Measurements from ENCODE around the gene TPD52L2.

The TPD52L2 gene

DNA sequence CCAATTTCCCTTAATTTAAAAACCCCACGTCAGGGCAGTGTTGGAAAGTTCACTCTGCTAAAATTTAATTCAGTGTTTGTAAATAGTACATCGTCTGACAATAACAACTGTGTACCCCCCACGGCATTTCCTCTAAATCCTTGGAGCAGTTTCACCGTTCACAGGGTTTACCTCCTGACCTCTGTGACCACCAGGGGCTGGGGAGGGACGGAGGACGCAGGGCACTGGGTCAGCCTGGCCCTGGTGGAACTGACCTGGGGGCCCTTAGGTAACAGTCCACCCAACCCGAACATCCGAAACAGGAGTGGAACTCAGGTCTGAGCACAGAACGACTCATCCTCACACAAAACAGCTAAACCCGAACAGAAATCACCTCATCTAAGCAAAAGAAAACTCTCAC lies 36.1 kb upstream of the TPD52L2 start:
- Histone ChIP-seq H3K27me3 (replicated peaks; ENCODE audit: control insufficient read depth, insufficient read depth, low read length) (peaks cover 22% of the 10 kb centered on the region), H3K9ac (ENCODE audit: low read length) (no peak overlapping the region), H3K4me3 (ENCODE audit: low read length) (no peak overlapping the region), H3K36me3 (ENCODE audit: control insufficient read depth, insufficient read depth, low read length, severe bottlenecking) (no peaks in the 10 kb centered on the region), H3K9me3 (ENCODE audit: control insufficient read depth, low read length) (no peaks in the 10 kb centered on the region), H3K4me1 (ENCODE audit: control insufficient read depth, insufficient read depth, low read length) (no peaks in the 10 kb centered on the region)
- no peak for DNase-seq (ENCODE audit: low read depth)

DNA sequence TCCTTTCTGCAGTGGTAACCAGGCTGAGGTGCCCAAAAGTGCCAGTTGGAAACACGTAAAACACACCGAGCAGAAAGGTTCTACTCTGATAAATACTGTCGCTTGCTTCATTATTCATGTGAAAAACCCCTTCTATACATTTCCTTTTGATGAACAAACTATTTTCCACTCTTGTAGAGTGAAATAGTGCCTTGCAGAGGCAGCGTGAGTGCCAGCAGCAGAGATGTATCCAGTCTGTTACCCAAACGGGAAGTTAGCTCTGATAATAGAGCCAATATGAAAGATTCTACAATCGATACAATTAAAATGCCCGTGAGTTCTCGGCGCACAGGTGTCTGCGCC lies 35.5 kb upstream of the TPD52L2 start:
- peak; percentile 7 for DNase-seq (ENCODE audit: low read depth)
- Histone ChIP-seq H3K4me1 (ENCODE audit: control insufficient read depth, insufficient read depth, low read length) (peaks cover 4% of the 10 kb centered on the region), H3K9ac (ENCODE audit: low read length) (peak overlapping the region; percentile 42), H3K27me3 (replicated peaks; ENCODE audit: control insufficient read depth, insufficient read depth, low read length) (peaks cover 22% of the 10 kb centered on the region), H3K9me3 (ENCODE audit: control insufficient read depth, low read length) (no peaks in the 10 kb centered on the region), H3K4me3 (ENCODE audit: low read length) (peak overlapping the region; percentile 75), H3K36me3 (ENCODE audit: control insufficient read depth, insufficient read depth, low read length, severe bottlenecking) (no peaks in the 10 kb centered on the region)

DNA sequence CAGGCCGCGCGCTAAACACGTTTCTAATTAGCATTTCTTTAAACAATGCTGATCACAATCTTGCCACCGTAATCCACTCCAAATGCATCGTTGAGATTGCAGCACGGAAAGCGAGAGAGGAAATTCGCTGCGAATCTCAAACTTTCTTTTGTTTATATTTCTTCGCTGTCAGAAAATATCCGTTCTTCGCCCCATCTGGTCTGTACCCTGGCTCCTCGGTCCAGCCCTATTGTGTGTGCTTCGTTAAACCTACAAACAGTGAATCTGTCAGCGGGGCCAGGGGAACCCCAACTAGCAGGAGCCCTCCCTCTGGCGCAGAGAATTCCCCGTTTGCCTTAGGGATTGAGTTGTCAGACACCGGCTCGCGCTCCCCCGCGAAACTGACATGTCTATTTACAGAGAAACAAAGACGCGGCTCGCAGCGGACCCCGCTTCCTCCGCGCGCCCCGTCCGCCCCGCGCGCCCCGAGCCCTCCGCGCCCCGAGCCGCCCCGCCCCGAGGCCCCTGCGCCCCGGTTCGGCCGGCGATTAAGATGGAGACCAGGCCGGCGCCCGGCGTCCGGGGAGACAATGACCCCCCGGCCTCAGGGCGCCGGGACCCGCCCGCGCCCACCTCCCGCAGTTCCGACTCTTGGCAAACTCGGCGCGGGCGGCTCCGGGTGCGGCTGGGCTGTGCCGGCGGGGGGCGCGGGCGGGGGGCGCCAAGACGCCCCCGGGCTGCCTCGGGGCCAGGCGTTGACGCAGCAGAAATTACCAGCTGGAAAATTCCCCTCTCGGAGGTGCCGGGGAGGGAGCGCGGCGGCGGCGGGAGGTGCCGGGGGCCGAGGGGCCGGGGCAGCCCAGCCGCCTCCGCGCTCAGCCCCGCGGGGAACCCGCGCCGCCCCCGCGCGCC lies 34.9 kb upstream of the TPD52L2 start:
- Histone ChIP-seq H3K4me3 (ENCODE audit: low read length) (peak overlapping the region; percentile 75), H3K9ac (ENCODE audit: low read length) (peak overlapping the region; percentile 42), H3K27me3 (replicated peaks; ENCODE audit: control insufficient read depth, insufficient read depth, low read length) (peaks cover 23% of the 10 kb centered on the region), H3K36me3 (ENCODE audit: control insufficient read depth, insufficient read depth, low read length, severe bottlenecking) (no peaks in the 10 kb centered on the region), H3K9me3 (ENCODE audit: control insufficient read depth, low read length) (no peaks in the 10 kb centered on the region), H3K4me1 (ENCODE audit: control insufficient read depth, insufficient read depth, low read length) (peaks cover 5% of the 10 kb centered on the region)
- DNase-seq (ENCODE audit: low read depth), result peak; percentile 40

DNA sequence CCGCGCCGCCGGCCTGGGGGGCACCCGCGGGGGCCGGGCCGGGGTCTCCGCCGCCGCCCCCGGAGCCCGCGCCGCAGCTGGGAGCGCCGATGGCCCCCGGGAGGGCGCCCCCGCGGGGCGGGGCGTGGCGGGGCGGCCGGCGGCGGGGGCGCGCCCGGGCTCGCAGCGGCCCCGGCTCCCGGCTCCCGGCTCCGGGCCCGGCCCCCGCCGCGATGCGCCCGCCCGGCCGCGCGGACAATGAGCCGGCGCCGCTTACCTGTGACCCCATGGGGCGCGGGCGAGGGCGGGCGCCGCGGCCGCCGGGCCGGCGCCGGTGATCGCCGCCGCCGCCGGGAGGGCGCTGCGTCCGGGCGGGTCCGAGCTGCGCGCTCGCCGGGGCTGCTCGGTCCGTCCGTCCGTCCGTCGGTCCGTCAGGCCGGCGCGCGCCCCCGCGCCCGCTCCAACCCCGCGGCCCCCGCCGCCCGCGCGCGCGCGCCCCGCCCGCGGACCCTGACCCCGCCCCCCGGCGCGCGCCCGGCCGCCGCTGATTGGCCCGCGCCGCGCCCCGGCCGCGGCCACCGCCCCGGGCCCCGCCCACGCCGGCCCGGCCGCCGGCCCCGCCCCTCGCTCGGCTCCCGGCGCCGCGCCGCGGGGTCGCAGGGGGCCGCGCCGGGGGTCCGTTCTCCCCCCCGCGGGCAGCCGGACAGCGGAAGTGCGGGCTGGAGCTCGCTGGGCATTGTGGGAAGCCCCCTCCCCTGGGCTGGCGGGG lies 34.1 kb upstream of the TPD52L2 start, which contains the start of gene ZBTB46:
Gene ZBTB46 (minus strand): TSS at position 424 of the 748 bp plus-strand sequence. CDS start 40,507 bp downstream, outside the sequence.
- H3K9ac ChIP-seq (ENCODE audit: low read length), result peak within 1 kb of the TSS; percentile 42
- H3K9me3 ChIP-seq (ENCODE audit: control insufficient read depth, low read length), result no peaks in the 10 kb centered on the region
- DNase-seq (ENCODE audit: low read depth), result peak; percentile 84
- peaks cover 5% of the 10 kb centered on the region for H3K4me1 ChIP-seq (ENCODE audit: control insufficient read depth, insufficient read depth, low read length)
- H3K4me3 ChIP-seq (ENCODE audit: low read length), result peak within 1 kb of the TSS; percentile 75
- H3K27me3 ChIP-seq (replicated peaks; ENCODE audit: control insufficient read depth, insufficient read depth, low read length), result peaks cover 23% of the 10 kb centered on the region
- no peaks in the 10 kb centered on the region for H3K36me3 ChIP-seq (ENCODE audit: control insufficient read depth, insufficient read depth, low read length, severe bottlenecking)

DNA sequence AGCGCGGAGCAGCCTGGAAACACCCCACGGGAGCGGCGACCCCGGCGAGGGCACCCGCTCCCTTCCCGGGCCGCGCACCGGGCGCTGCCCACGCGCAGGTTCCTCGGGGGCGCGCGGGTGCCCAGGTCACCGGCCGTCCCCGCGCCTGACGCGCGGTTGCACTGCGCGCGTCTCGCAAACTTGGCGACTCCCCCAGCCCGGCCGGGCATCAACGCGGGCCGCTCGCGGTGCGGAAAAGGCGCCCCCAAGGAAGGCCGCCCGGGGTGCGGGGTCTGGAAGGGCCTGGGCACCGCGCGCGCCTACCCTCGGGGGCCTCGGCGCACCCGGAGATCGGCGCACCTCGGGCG lies 33.5 kb upstream of the TPD52L2 start:
- no peaks in the 10 kb centered on the region for H3K36me3 ChIP-seq (ENCODE audit: control insufficient read depth, insufficient read depth, low read length, severe bottlenecking)
- H3K4me3 ChIP-seq (ENCODE audit: low read length), result no peak overlapping the region
- H3K4me1 ChIP-seq (ENCODE audit: control insufficient read depth, insufficient read depth, low read length), result peaks cover 5% of the 10 kb centered on the region
- H3K9ac ChIP-seq (ENCODE audit: low read length), result no peak overlapping the region
- DNase-seq (ENCODE audit: low read depth), result peak; percentile 20
- no peaks in the 10 kb centered on the region for H3K9me3 ChIP-seq (ENCODE audit: control insufficient read depth, low read length)
- H3K27me3 ChIP-seq (replicated peaks; ENCODE audit: control insufficient read depth, insufficient read depth, low read length), result peaks cover 23% of the 10 kb centered on the region

DNA sequence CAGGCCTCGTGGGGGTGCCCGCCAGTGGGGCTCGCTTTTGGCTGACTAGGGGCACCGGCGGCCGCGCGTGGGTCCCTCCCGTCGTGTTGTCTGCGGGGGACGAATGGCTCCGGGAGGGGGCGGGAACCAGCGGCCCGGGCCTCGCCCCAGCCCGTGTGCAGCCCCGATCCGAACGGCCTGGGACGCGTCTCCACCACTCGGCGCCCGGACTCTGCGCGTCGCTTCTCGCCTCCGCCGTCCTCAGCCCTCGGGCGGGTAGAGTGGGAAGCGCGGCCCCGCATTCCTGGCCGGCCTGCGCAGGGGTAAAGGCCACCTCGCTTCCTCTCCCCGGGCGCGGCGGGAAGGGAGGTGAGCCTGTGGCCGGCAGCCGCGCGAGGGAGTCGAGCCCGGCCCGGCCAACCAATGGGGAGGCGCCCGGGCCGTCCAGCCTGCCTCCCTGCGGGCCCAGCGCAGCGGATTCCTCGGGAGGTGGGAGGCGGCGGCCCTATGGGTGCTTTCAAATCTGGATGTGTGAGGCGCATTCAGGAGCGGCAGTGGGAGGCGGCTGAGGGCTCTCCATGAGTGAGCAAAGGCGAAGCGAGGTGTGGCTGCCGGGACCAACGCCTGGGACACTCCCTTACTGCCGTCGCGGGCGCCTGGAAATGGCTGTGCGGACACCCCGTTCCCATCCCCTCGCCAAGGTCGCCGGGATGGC lies 32.9 kb upstream of the TPD52L2 start:
- DNase-seq (ENCODE audit: low read depth), result peak; percentile 12
- Histone ChIP-seq H3K9me3 (ENCODE audit: control insufficient read depth, low read length) (no peaks in the 10 kb centered on the region), H3K27me3 (replicated peaks; ENCODE audit: control insufficient read depth, insufficient read depth, low read length) (peaks cover 23% of the 10 kb centered on the region), H3K4me1 (ENCODE audit: control insufficient read depth, insufficient read depth, low read length) (peaks cover 5% of the 10 kb centered on the region), H3K9ac (ENCODE audit: low read length) (no peak overlapping the region), H3K36me3 (ENCODE audit: control insufficient read depth, insufficient read depth, low read length, severe bottlenecking) (no peaks in the 10 kb centered on the region), H3K4me3 (ENCODE audit: low read length) (no peak overlapping the region)

DNA sequence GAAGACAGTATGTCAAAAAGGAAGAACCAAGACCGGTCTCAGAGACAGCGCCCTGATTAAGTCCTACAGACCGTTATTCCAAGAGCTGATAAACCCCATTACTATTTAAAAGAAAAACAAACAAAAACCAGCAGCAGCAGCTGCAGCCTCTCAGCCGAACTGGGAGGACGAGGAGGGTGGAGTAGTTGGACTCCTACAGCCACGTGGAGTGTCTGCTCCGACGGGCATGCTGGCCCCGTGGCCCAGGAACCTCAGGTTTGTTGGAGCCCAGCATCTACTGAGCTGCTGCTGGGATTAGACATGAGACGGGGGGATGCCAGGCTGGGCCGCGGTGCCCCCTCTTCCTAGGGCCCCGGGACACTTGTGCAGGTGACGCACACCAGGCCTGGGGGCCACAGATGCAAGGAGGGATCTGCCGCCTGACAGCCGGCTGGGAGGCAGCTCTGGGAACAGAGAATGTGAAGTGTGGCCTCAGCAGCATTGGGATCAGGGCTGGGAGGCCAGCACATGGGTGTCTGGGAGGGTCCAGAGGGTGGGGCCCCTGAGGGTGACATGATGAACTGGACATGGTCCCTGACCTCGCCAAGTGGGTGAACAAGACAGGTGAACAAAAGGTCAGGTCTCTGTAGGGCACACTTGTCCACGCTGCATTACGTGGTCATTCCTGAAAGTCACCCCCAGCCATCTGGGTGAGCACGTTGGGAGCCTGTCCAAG lies 31.1 kb upstream of the TPD52L2 start:
- peaks cover 13% of the 10 kb centered on the region for H3K27me3 ChIP-seq (replicated peaks; ENCODE audit: control insufficient read depth, insufficient read depth, low read length)
- no peaks in the 10 kb centered on the region for H3K36me3 ChIP-seq (ENCODE audit: control insufficient read depth, insufficient read depth, low read length, severe bottlenecking)
- peaks cover 5% of the 10 kb centered on the region for H3K4me1 ChIP-seq (ENCODE audit: control insufficient read depth, insufficient read depth, low read length)
- H3K9ac ChIP-seq (ENCODE audit: low read length), result no peak overlapping the region
- DNase-seq (ENCODE audit: low read depth), result no peak
- H3K4me3 ChIP-seq (ENCODE audit: low read length), result no peak overlapping the region
- H3K9me3 ChIP-seq (ENCODE audit: control insufficient read depth, low read length), result no peaks in the 10 kb centered on the region

DNA sequence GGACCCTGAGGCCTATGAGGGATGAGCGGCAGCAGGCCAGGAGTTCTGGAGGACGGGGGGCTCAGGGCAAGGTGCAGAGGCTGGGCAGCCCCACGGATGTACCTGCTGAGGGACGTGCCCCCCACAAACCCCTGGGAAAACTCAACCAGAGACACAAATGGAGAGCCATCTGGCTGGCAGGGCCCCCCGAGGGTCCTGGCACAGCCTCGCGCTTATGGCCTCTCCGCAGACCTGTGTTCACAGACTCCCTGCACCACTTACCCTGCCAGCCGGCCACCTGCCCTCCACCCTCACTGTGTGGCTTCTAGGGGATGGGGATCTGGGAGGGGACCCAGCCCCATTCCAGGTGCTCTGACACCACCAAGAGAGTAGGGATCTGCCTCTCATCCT lies 30.6 kb upstream of the TPD52L2 start:
- DNase-seq (ENCODE audit: low read depth), result no peak
- H3K4me3 ChIP-seq (ENCODE audit: low read length), result no peak overlapping the region

DNA sequence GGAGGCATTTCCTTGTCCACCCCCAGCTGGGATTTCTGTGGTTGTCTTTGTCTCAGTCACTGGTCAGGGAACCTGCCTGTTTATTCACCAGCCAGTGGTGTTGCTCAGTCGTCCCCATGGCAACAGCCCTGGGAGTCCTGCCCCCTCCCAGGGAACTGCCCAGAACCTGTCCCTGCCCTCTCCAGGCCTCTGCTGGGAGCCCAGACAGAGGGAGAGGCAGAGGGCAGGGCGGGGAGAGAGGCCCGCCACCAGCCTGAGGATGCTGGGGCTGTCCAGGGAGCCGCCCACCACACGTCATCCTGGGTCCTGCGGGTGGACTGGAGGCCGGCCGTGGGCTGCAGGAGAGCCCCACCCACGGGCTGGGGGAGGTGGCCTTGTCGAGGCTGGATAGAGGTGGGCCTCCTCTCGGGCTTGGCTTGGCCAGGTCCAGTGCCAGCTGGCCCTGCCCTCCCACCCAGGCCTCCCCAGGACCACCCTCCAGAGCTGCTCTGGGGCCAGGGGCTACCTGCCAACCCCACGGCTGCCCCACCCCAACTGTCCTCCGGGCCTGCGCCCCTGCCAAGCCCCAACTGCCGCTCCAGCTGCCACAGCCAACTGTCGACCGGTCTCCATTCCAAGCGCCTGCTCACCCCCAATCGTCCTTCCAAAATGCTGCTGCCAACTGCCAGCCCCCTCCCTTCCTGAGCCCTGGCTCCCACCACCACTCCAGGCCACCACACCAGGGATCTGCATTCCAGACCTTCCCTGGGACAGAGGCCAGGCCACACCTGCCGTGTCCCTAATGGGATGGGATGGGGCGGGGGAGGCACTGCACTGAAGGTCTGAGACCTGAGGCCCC lies 29.8 kb upstream of the TPD52L2 start:
- DNase-seq (ENCODE audit: low read depth), result peak; percentile 92
- H3K36me3 ChIP-seq (ENCODE audit: control insufficient read depth, insufficient read depth, low read length, severe bottlenecking), result no peaks in the 10 kb centered on the region
- H3K9me3 ChIP-seq (ENCODE audit: control insufficient read depth, low read length), result no peaks in the 10 kb centered on the region
- H3K4me3 ChIP-seq (ENCODE audit: low read length), result no peak overlapping the region
- peaks cover 5% of the 10 kb centered on the region for H3K4me1 ChIP-seq (ENCODE audit: control insufficient read depth, insufficient read depth, low read length)
- peaks cover 5% of the 10 kb centered on the region for H3K27me3 ChIP-seq (replicated peaks; ENCODE audit: control insufficient read depth, insufficient read depth, low read length)
- H3K9ac ChIP-seq (ENCODE audit: low read length), result no peak overlapping the region

More for the DNA sequence above, 30.6 kb upstream of the TPD52L2 start:
- peaks cover 5% of the 10 kb centered on the region for H3K4me1 ChIP-seq (ENCODE audit: control insufficient read depth, insufficient read depth, low read length)
- no peaks in the 10 kb centered on the region for H3K36me3 ChIP-seq (ENCODE audit: control insufficient read depth, insufficient read depth, low read length, severe bottlenecking)
- H3K27me3 ChIP-seq (replicated peaks; ENCODE audit: control insufficient read depth, insufficient read depth, low read length), result peaks cover 8% of the 10 kb centered on the region
- H3K9me3 ChIP-seq (ENCODE audit: control insufficient read depth, low read length), result no peaks in the 10 kb centered on the region
- no peak overlapping the region for H3K9ac ChIP-seq (ENCODE audit: low read length)
